22Rv1 (cell line): ENCODE data around the gene TAP1.

Source experiments
- CTCF ChIP-seq: fragments of 450-650 bp; IDR thresholded peaks from 2 replicates; pipeline ENCODE4 v1.5.1; 2017; ENCODE audit warnings: mild to moderate bottlenecking
- ZFX ChIP-seq: fragments of 450-650 bp; IDR thresholded peaks from 2 replicates; pipeline ENCODE4 v1.6.1; 2017; ENCODE audit warnings: antibody characterized with exemption, borderline replicate concordance

GRCh38 chr6:32829495-32829894, 24.0 kb downstream of the TAP1 start:
- TF ChIP-seq CTCF, result no peak
- TF ChIP-seq ZFX, result no peak
